WTC11 (cell line): ENCODE data around the gene WWOX. TPM values are rescaled to one million over a fixed set of nuclear protein-coding genes. Genes with fewer than 3 reads are reported as not detected.

Source experiments
- ATAC-seq: fragments of 200-7000 bp; cut with Tn5 transposase; 2 replicates; pipeline ENCODE4 v1.10.0; 2021; ENCODE audit warnings: mild to moderate bottlenecking, moderate library complexity
- CTCF ChIA-PET: fragments of 300-600 bp; sonication (Branson Sonifier 250); formaldehyde crosslinking; loops from one replicate; lab custom pipeline; 2021; ENCODE audit warnings: antibody characterized with exemption; lab: Charles Lee
- POLR2A ChIA-PET: fragments of 350-600 bp; sonication (Branson Sonifier 250); formaldehyde crosslinking; loops from one replicate; lab custom pipeline; 2021; ENCODE audit warnings: antibody characterized with exemption; lab: Charles Lee
- DNase-seq: peaks from one replicate; pipeline ENCODE4 v3.0.0; 2021; ENCODE audit warnings: low spot score
- H3K27ac Mint-ChIP-seq: 2 replicates; pipeline ENCODE4 v1.8.0; 2021; ENCODE audit warnings: mixed read lengths
- H3K27me3 Mint-ChIP-seq: 2 replicates; pipeline ENCODE4 v1.8.0; 2021; ENCODE audit warnings: low read depth, mild to moderate bottlenecking, moderate library complexity, mixed read lengths
- H3K36me3 Mint-ChIP-seq: 2 replicates; pipeline ENCODE4 v1.8.0; 2021; ENCODE audit warnings: mixed read lengths
- H3K4me1 Mint-ChIP-seq: 2 replicates; pipeline ENCODE4 v1.8.0; 2022; ENCODE audit warnings: mixed read lengths
- H3K4me3 Mint-ChIP-seq: 2 replicates; pipeline ENCODE4 v1.8.0; 2021; ENCODE audit warnings: mild to moderate bottlenecking, moderate library complexity, mixed read lengths
- H3K9me3 Mint-ChIP-seq: 2 replicates; pipeline ENCODE4 v1.8.0; 2021; ENCODE audit warnings: mixed read lengths
- AFF4 ChIP-seq: sonication (generic); formaldehyde crosslinking; IDR thresholded peaks from 2 replicates; pipeline ENCODE4 v1.8.1; 2023; ENCODE audit warnings: mild to moderate bottlenecking, missing genetic modification reagents, borderline replicate concordance
- CDX4 ChIP-seq: fragments of 250-450 bp; sonication (Bioruptor Pico); IDR thresholded peaks from 2 replicates; pipeline ENCODE4 v1.9.0; 2021; ENCODE audit warnings: moderate library complexity, mild to moderate bottlenecking, inconsistent platforms, borderline replicate concordance
- ERG ChIP-seq: fragments of 250-450 bp; sonication (Bioruptor Pico); IDR thresholded peaks from 2 replicates; pipeline ENCODE4 v1.8.0; 2021; ENCODE audit warnings: mild to moderate bottlenecking
- FOXJ3 ChIP-seq: sonication (generic); formaldehyde crosslinking; IDR thresholded peaks from 2 replicates; pipeline ENCODE4 v1.9.0; 2021; ENCODE audit warnings: missing genetic modification reagents, mild to moderate bottlenecking, borderline replicate concordance
- GRHL2 ChIP-seq: fragments of 250-450 bp; sonication (Bioruptor Pico); IDR thresholded peaks from 2 replicates; pipeline ENCODE4 v1.8.0; 2022; ENCODE audit warnings: mild to moderate bottlenecking, moderate library complexity; ENCODE audit not compliant: insufficient replicate concordance, severe bottlenecking
- NR1H2 ChIP-seq: sonication (generic); formaldehyde crosslinking; IDR thresholded peaks from 2 replicates; pipeline ENCODE4 v1.9.0; 2021; ENCODE audit warnings: mild to moderate bottlenecking, moderate library complexity, missing genetic modification reagents
- NR2C2 ChIP-seq: sonication (generic); formaldehyde crosslinking; IDR thresholded peaks from 2 replicates; pipeline ENCODE4 v1.8.0; 2022; ENCODE audit warnings: mild to moderate bottlenecking, missing genetic modification reagents
- OVOL2 ChIP-seq: fragments of 250-450 bp; sonication (Bioruptor Pico); IDR thresholded peaks from 2 replicates; pipeline ENCODE4 v1.9.0; 2021; ENCODE audit warnings: mild to moderate bottlenecking, borderline replicate concordance
- PRDM15 ChIP-seq: sonication (generic); formaldehyde crosslinking; IDR thresholded peaks from 2 replicates; pipeline ENCODE4 v1.8.0; 2022; ENCODE audit warnings: missing genetic modification reagents
- PRRX2 ChIP-seq: fragments of 250-450 bp; sonication (Bioruptor Pico); IDR thresholded peaks from 2 replicates; pipeline ENCODE4 v1.8.0; 2021; ENCODE audit warnings: mild to moderate bottlenecking
- RELA ChIP-seq: sonication (generic); formaldehyde crosslinking; IDR thresholded peaks from 2 replicates; pipeline ENCODE4 v1.8.1; 2022; ENCODE audit warnings: missing genetic modification reagents, mild to moderate bottlenecking, borderline replicate concordance
- SMAD3 ChIP-seq: sonication (generic); formaldehyde crosslinking; IDR thresholded peaks from 2 replicates; pipeline ENCODE4 v1.8.0; 2022; ENCODE audit warnings: missing genetic modification reagents, mild to moderate bottlenecking, borderline replicate concordance
- ZMAT4 ChIP-seq: fragments of 250-450 bp; sonication (Bioruptor Pico); IDR thresholded peaks from 2 replicates; pipeline ENCODE4 v1.9.0; 2021; ENCODE audit warnings: mild to moderate bottlenecking
- ZNF138 ChIP-seq: sonication (generic); formaldehyde crosslinking; conservative IDR thresholded peaks from 2 replicates; pipeline ENCODE4 v1.8.1; 2022; ENCODE audit warnings: mild to moderate bottlenecking, moderate library complexity, missing genetic modification reagents
- ZNF232 ChIP-seq: sonication (generic); formaldehyde crosslinking; IDR thresholded peaks from 2 replicates; pipeline ENCODE4 v1.8.0; 2022; ENCODE audit warnings: mild to moderate bottlenecking, missing genetic modification reagents
- ZNF416 ChIP-seq: fragments of 250-450 bp; sonication (Bioruptor Pico); IDR thresholded peaks from 2 replicates; pipeline ENCODE4 v1.9.0; 2021; ENCODE audit warnings: mild to moderate bottlenecking, inconsistent platforms
- ZNF512 ChIP-seq: sonication (generic); formaldehyde crosslinking; IDR thresholded peaks from 2 replicates; pipeline ENCODE4 v1.8.1; 2022; ENCODE audit warnings: missing genetic modification reagents, borderline replicate concordance
- total RNA-seq: library from RNA; stranded (reverse); gene quantifications from 3 replicates; pipeline ENCODE4 v1.2.3, GENCODE V29; 2021
- TF ChIP-seq, protein P1 (sequence below): sonication (generic); formaldehyde crosslinking; conservative IDR thresholded peaks from 2 replicates; pipeline ENCODE4 v1.8.1; 2022; ENCODE audit warnings: mild to moderate bottlenecking, missing genetic modification reagents
- TF ChIP-seq, protein P2 (sequence below): sonication (generic); formaldehyde crosslinking; IDR thresholded peaks from 2 replicates; pipeline ENCODE4 v1.8.1; 2023; ENCODE audit warnings: mild to moderate bottlenecking, missing genetic modification reagents
- TF ChIP-seq, protein P3 (sequence below): sonication (generic); formaldehyde crosslinking; IDR thresholded peaks from 2 replicates; pipeline ENCODE4 v1.8.0; 2023; ENCODE audit warnings: mild to moderate bottlenecking, missing genetic modification reagents

The WWOX gene
- total RNA-seq, 1 experiment from 2014 or later = 15.7 TPM

DNA sequence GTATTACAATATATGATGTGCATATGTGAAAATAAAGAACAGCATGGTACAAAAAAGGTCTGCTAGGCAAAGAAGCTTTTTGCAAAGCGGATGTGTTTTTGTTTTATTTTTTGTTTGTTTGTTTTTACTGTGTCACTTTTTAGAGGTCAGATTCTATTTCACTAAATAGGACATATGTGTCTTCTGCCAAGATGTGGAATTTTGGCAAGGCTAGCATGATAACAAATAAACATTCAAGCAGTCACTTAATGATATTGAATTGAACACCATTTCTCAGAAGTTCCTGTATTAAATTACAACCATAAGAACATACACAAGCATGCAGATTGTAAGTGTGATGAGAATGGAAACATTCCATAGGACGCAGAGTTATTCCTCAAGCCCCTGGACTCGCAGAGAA, 492.7 kb downstream of the WWOX start:
- no peaks in the 10 kb centered on the region for H3K27me3 Mint-ChIP-seq
- no peaks in the 10 kb centered on the region for H3K9me3 Mint-ChIP-seq
- peaks cover 31% of the 10 kb centered on the region for H3K4me1 Mint-ChIP-seq
- DNase-seq (no peak), ATAC-seq (no peak)
- CTCF ChIA-PET = no interaction called here
- H3K27ac Mint-ChIP-seq = no peak overlapping the region
- H3K4me3 Mint-ChIP-seq = no peak overlapping the region
- H3K36me3 Mint-ChIP-seq = no peaks in the 10 kb centered on the region
- no peak for TF ChIP-seq ZNF416
- TF ChIP-seq CDX4 = no peak
- no peak for TF ChIP-seq NR1H2 (CRISPR knock-in tag)
- TF ChIP-seq FOXJ3 = no peak
- TF ChIP-seq, protein P1, sequence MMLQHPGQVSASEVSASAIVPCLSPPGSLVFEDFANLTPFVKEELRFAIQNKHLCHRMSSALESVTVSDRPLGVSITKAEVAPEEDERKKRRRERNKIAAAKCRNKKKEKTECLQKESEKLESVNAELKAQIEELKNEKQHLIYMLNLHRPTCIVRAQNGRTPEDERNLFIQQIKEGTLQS = no peak
- no peak for TF ChIP-seq PRRX2 (CRISPR knock-in tag)
- TF ChIP-seq ERG (CRISPR knock-in tag) = no peak
- TF ChIP-seq AFF4 (CRISPR knock-in tag) = no peak
- no peak for TF ChIP-seq ZNF232 (CRISPR knock-in tag)
- TF ChIP-seq ZNF512 = no peak
- TF ChIP-seq PRDM15 (CRISPR knock-in tag) = no peak
- TF ChIP-seq NR2C2 (CRISPR knock-in tag) = no peak
- TF ChIP-seq GRHL2 = no peak
- TF ChIP-seq OVOL2 = no peak
- TF ChIP-seq RELA (CRISPR knock-in tag) = no peak
- TF ChIP-seq ZNF138 (CRISPR knock-in tag) = no peak
- no peak for TF ChIP-seq ZMAT4
- TF ChIP-seq, protein P2, sequence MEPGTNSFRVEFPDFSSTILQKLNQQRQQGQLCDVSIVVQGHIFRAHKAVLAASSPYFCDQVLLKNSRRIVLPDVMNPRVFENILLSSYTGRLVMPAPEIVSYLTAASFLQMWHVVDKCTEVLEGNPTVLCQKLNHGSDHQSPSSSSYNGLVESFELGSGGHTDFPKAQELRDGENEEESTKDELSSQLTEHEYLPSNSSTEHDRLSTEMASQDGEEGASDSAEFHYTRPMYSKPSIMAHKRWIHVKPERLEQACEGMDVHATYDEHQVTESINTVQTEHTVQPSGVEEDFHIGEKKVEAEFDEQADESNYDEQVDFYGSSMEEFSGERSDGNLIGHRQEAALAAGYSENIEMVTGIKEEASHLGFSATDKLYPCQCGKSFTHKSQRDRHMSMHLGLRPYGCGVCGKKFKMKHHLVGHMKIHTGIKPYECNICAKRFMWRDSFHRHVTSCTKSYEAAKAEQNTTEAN (CRISPR knock-in tag) = no peak
- TF ChIP-seq, protein P3, sequence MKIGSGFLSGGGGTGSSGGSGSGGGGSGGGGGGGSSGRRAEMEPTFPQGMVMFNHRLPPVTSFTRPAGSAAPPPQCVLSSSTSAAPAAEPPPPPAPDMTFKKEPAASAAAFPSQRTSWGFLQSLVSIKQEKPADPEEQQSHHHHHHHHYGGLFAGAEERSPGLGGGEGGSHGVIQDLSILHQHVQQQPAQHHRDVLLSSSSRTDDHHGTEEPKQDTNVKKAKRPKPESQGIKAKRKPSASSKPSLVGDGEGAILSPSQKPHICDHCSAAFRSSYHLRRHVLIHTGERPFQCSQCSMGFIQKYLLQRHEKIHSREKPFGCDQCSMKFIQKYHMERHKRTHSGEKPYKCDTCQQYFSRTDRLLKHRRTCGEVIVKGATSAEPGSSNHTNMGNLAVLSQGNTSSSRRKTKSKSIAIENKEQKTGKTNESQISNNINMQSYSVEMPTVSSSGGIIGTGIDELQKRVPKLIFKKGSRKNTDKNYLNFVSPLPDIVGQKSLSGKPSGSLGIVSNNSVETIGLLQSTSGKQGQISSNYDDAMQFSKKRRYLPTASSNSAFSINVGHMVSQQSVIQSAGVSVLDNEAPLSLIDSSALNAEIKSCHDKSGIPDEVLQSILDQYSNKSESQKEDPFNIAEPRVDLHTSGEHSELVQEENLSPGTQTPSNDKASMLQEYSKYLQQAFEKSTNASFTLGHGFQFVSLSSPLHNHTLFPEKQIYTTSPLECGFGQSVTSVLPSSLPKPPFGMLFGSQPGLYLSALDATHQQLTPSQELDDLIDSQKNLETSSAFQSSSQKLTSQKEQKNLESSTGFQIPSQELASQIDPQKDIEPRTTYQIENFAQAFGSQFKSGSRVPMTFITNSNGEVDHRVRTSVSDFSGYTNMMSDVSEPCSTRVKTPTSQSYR = no peak
- no peak for TF ChIP-seq SMAD3 (CRISPR knock-in tag)
- TF ChIP-seq, all 79 proteins: peak for 0
- POLR2A ChIA-PET = no interaction called here
